HCT116 (cell line): Measurements from ENCODE around the gene ITFG1. TPM values are rescaled to one million over a fixed set of nuclear protein-coding genes. Genes with fewer than 3 reads are reported as not detected.

Source experiments
- ATAC-seq: fragments of 200-7000 bp; cut with Tn5 transposase; 2 replicates; pipeline ENCODE4 v1.9.1; 2020; ENCODE audit warnings: mild to moderate bottlenecking, moderate library complexity
- BruUV-seq: library from RNA; stranded (reverse); fragments of 400-500 nt; replicated peaks from 2 replicates; lab custom pipeline; 2021; lab: Mats Ljungman, UMichigan
- CTCF ChIA-PET: fragments of 300-600 bp; sonication (Branson Sonifier 250); formaldehyde crosslinking; loops from one replicate; lab custom pipeline; 2021; ENCODE audit warnings: antibody characterized with exemption; lab: Charles Lee
- POLR2A ChIA-PET: fragments of 300-600, 350-600 bp; sonication (Branson Sonifier 250); formaldehyde crosslinking; loops from one replicate; lab custom pipeline; 2021; ENCODE audit warnings: antibody characterized with exemption; lab: Charles Lee
- RAD21 ChIA-PET, 2 experiments: fragments of 300-600 bp; sonication (Branson Sonifier 250); formaldehyde crosslinking; loops; one replicate each; lab custom pipeline; 2023; ENCODE audit warnings: low total read pairs in 2 of 2; ENCODE audit not compliant: uncharacterized antibody in 2 of 2, unreplicated experiment in 2 of 2, low non-redundant PET in 1 of 2; lab: Charles Lee
- DNase-seq: peaks from one replicate; pipeline ENCODE4 v3.0.0-alpha.2; 2010; ENCODE audit warnings: low read depth, low spot score
- H2AFZ ChIP-seq: fragments of 200-600 bp; shearing (Covaris generic), sonication (generic); 2 replicates; pipeline ENCODE4 v1.6.1; 2017; ENCODE audit warnings: low read depth, mixed run types, mixed read lengths, antibody characterized with exemption, low read length; ENCODE audit not compliant: poor library complexity, severe bottlenecking
- H3K27ac ChIP-seq: 2 replicates; pipeline ENCODE4 v1.5.1; 2012; ENCODE audit warnings: low read depth, low read length
- H3K27me3 ChIP-seq: fragments of 200-600 bp; sonication (generic); 2 replicates; pipeline ENCODE4 v1.6.1; 2016; ENCODE audit warnings: mixed run types, low read length, mixed read lengths; ENCODE audit not compliant: insufficient read depth
- H3K36me3 ChIP-seq, 2 experiments: fragments of 200-500 bp in 1 of 2; fragments of 200-600 bp in 1 of 2; sonication (Bioruptor generic) in 1 of 2; sonication (generic) in 1 of 2; 2 replicates each; pipeline versions ENCODE4 v1.5.1 to v1.6.1; 2014 to 2016; ENCODE audit warnings: low read length in 2 of 2, inconsistent platforms in 1 of 2, mixed read lengths in 1 of 2, mixed run types in 1 of 2; ENCODE audit not compliant: insufficient read depth in 2 of 2, control insufficient read depth in 1 of 2
- H3K4me1 ChIP-seq, 2 experiments: fragments of 200-600 bp in 1 of 2; sonication (generic) in 1 of 2; 2 replicates each; pipeline versions ENCODE4 v1.5.1 to v1.6.1; 2012 to 2017; ENCODE audit warnings: low read length in 2 of 2, inconsistent platforms in 1 of 2, mild to moderate bottlenecking in 1 of 2, mixed read lengths in 1 of 2, mixed run types in 1 of 2, moderate library complexity in 1 of 2; ENCODE audit not compliant: insufficient read depth in 2 of 2, control insufficient read depth in 1 of 2
- H3K4me2 ChIP-seq: fragments of 200-600 bp; sonication (generic); 2 replicates; pipeline ENCODE4 v1.6.1; 2017; ENCODE audit warnings: mixed run types, low read length, mixed read lengths
- H3K4me3 ChIP-seq, 2 experiments: fragments of 200-600 bp in 1 of 2; sonication (generic) in 1 of 2; replicated peaks in 1 of 2; 2 replicates each; pipeline ENCODE4 v1.5.1; 2011 to 2016; ENCODE audit warnings: low read length in 2 of 2, control low read depth in 1 of 2, low read depth in 1 of 2, mild to moderate bottlenecking in 1 of 2, mixed read lengths in 1 of 2, mixed run types in 1 of 2
- H3K79me2 ChIP-seq: fragments of 200-600 bp; sonication (generic); 2 replicates; pipeline ENCODE4 v1.6.1; 2017; ENCODE audit warnings: mild to moderate bottlenecking, mixed run types, low read length, moderate library complexity, mixed read lengths; ENCODE audit not compliant: insufficient read depth
- H3K9ac ChIP-seq: fragments of 200-600 bp; sonication (generic); 2 replicates; pipeline ENCODE4 v1.6.1; 2016; ENCODE audit warnings: low read length, mixed read lengths
- H3K9me2 ChIP-seq: fragments of 200-600 bp; sonication (generic), shearing (Covaris generic); 2 replicates; pipeline ENCODE4 v1.6.1; 2017; ENCODE audit warnings: mixed run types, mild to moderate bottlenecking, moderate library complexity; ENCODE audit not compliant: insufficient read depth
- H3K9me3 ChIP-seq, 2 experiments: fragments of 200-500 bp in 1 of 2; fragments of 200-600 bp in 1 of 2; sonication (Bioruptor generic) in 1 of 2; sonication (generic) in 1 of 2; 2 replicates each; pipeline ENCODE4 v1.6.1; 2014 to 2017; ENCODE audit warnings: low read length in 2 of 2, mixed read lengths in 2 of 2, inconsistent platforms in 1 of 2, low read depth in 1 of 2, mild to moderate bottlenecking in 1 of 2, mixed run types in 1 of 2, moderate library complexity in 1 of 2; ENCODE audit not compliant: control insufficient read depth in 1 of 2, insufficient read depth in 1 of 2
- H4K20me1 ChIP-seq: fragments of 200-600 bp; sonication (generic), shearing (Covaris generic); 2 replicates; pipeline ENCODE4 v1.6.1; 2017; ENCODE audit warnings: mixed run types, mild to moderate bottlenecking, moderate library complexity; ENCODE audit not compliant: insufficient read depth
- CEBPB ChIP-seq: IDR thresholded peaks from 2 replicates; pipeline ENCODE4 v1.6.1; 2012; ENCODE audit warnings: low read depth
- EGR1 ChIP-seq: IDR thresholded peaks from 2 replicates; pipeline ENCODE4 v1.6.1; 2012; ENCODE audit warnings: low read depth
- EZH2 ChIP-seq: fragments of 200-600 bp; sonication (generic); IDR thresholded peaks from 2 replicates; pipeline ENCODE4 v1.6.1; 2017; ENCODE audit warnings: antibody characterized with exemption, mixed run types
- EZH2phosphoT487 ChIP-seq: fragments of 200-600 bp; IDR thresholded peaks from 2 replicates; pipeline ENCODE4 v1.6.1; 2018; ENCODE audit warnings: antibody characterized with exemption, borderline replicate concordance
- JUND ChIP-seq: IDR thresholded peaks from 2 replicates; pipeline ENCODE4 v1.6.1; 2012
- POLR2A ChIP-seq: IDR thresholded peaks from 2 replicates; pipeline ENCODE4 v1.7.0; 2011; ENCODE audit warnings: borderline replicate concordance; ENCODE audit not compliant: insufficient read depth, insufficient read length; ENCODE audit errors: extremely low read depth
- POLR2AphosphoS5 ChIP-seq: IDR thresholded peaks from 2 replicates; pipeline ENCODE4 v1.6.1; 2011; ENCODE audit warnings: mild to moderate bottlenecking, low read depth, low read length, moderate library complexity
- SIN3A ChIP-seq: IDR thresholded peaks from 2 replicates; pipeline ENCODE4 v1.6.1; 2012; ENCODE audit warnings: low read depth
- SP1 ChIP-seq: IDR thresholded peaks from 2 replicates; pipeline ENCODE4 v1.6.1; 2012; ENCODE audit warnings: low read depth
- TCF7L2 ChIP-seq: IDR thresholded peaks from 2 replicates; pipeline ENCODE4 v1.7.0; 2011; ENCODE audit warnings: borderline replicate concordance, inconsistent platforms; ENCODE audit not compliant: insufficient read depth, insufficient read length; ENCODE audit errors: extremely low read depth
- YY1 ChIP-seq: IDR thresholded peaks from 2 replicates; pipeline ENCODE4 v1.6.1; 2011; ENCODE audit warnings: low read length, low read depth, moderate library complexity, mild to moderate bottlenecking; ENCODE audit not compliant: insufficient replicate concordance; ENCODE audit errors: extremely low read depth
- ZNF274 ChIP-seq: fragments of 200-500 bp; sonication (Bioruptor generic); IDR thresholded peaks from 2 replicates; pipeline ENCODE4 v1.6.1; 2014; ENCODE audit warnings: mild to moderate bottlenecking, low read depth, low read length, inconsistent platforms
- intact Hi-C: fragments of 100-400 bp; cut with micrococcal nuclease; formaldehyde crosslinking; loops from 2 replicates; pipeline ENCODE4 v1.10.0; 2022
- total RNA-seq: library from RNA; stranded (reverse); gene quantifications from one replicate; pipeline ENCODE4 v1.2.1, GENCODE V29; 2021; ENCODE audit not compliant: unreplicated experiment
- TF ChIP-seq, protein P1 (sequence below): IDR thresholded peaks from 2 replicates; pipeline ENCODE4 v1.6.1; 2011; ENCODE audit warnings: mild to moderate bottlenecking, low read length, moderate library complexity; ENCODE audit not compliant: insufficient replicate concordance; ENCODE audit errors: extremely low read depth
- TF ChIP-seq, protein P2 (sequence below): IDR thresholded peaks from 2 replicates; pipeline ENCODE4 v1.6.1; 2012

Gene ITFG1
- total RNA-seq, 1 experiment from 2014 or later = 24.9 TPM

DNA sequence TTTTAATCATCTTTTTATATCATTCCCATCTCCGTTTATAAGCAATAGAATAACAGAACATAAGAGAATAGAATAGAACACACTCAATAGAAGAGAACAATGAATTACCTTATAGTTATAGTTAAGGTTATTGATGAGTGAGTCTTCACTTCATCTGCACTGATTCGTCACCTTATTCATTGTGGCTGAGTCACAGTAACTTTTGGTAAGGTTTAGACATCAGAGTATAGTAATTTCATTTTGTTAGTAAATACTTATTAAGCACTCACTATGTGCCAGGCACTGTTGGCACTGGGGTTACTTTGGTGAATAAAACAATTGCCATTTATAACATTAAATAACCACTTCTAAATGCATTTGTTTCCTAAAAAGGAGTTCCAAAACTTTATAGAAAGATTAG, 22.8 kb upstream of the ITFG1 start:
- intact Hi-C loops = no loop called here
- POLR2A ChIA-PET = no interaction called here

DNA sequence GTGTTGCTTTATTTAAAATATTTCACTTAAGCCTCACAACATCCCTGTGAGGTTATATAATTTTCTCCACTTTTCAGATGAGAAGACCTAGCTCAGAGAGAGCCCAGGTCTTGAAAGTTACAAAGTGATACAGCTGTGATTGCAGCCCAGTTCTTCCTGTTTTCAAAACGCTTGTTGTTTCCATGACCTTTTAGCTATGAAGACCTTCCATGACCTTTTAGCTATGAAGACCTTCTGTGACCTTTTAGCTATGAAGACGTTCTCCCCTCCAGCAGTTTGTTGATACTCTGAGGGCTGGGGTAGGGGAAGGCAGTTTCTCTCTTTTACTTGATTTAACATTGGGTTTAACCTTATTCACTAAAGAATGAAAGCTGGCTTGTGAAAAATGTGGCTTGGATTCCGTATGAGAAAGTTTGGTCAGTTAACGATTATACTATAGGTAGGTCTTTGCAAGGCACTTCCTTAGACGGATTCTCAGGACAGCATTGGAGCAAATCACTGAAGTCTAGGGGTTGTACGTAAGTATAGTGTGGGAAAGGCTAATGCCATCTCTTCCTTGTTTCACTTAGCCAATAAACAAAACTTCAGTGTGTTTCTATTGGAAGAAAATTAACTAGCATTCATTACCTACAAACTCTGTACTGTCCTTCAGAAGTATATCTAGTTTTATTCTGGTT, 21.0 kb upstream of the ITFG1 start:
- intact Hi-C loops = no loop called here
- ATAC-seq = no peak
- POLR2A ChIA-PET = no interaction called here
- no peaks in the 10 kb centered on the region for H3K9me2 ChIP-seq
- H3K4me3 ChIP-seq = no peak overlapping the region
- no peak overlapping the region for H3K9ac ChIP-seq
- RAD21 ChIA-PET = interaction anchor here in 1 of 2 experiments (0.7 kb wide), 1 partner anchor 175 kb away, joined by 3 read pairs; no protein-coding TSS in a partner anchor
- no peak for TF ChIP-seq SIN3A
- TF ChIP-seq SP1 = no peak
- TF ChIP-seq, protein P1, sequence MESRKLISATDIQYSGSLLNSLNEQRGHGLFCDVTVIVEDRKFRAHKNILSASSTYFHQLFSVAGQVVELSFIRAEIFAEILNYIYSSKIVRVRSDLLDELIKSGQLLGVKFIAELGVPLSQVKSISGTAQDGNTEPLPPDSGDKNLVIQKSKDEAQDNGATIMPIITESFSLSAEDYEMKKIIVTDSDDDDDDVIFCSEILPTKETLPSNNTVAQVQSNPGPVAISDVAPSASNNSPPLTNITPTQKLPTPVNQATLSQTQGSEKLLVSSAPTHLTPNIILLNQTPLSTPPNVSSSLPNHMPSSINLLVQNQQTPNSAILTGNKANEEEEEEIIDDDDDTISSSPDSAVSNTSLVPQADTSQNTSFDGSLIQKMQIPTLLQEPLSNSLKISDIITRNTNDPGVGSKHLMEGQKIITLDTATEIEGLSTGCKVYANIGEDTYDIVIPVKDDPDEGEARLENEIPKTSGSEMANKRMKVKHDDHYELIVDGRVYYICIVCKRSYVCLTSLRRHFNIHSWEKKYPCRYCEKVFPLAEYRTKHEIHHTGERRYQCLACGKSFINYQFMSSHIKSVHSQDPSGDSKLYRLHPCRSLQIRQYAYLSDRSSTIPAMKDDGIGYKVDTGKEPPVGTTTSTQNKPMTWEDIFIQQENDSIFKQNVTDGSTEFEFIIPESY = no peak
- no peak for TF ChIP-seq EZH2phosphoT487
- no peak for TF ChIP-seq POLR2A
- TF ChIP-seq, protein P2, sequence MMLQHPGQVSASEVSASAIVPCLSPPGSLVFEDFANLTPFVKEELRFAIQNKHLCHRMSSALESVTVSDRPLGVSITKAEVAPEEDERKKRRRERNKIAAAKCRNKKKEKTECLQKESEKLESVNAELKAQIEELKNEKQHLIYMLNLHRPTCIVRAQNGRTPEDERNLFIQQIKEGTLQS = no peak
- TF ChIP-seq JUND = no peak
- no peak for TF ChIP-seq EZH2
- TF ChIP-seq YY1 = no peak
- TF ChIP-seq POLR2AphosphoS5 = no peak
- TF ChIP-seq TCF7L2 = no peak
- TF ChIP-seq ZNF274 = no peak
- no peak for TF ChIP-seq CEBPB
- no peak for TF ChIP-seq EGR1
- no peaks in the 10 kb centered on the region for H3K36me3 ChIP-seq
- H4K20me1 ChIP-seq = no peaks in the 10 kb centered on the region
- no peaks in the 10 kb centered on the region for H3K27me3 ChIP-seq
- H3K79me2 ChIP-seq = peaks cover 3% of the 10 kb centered on the region; the same call in 1 of the 2 replicates
- BruUV-seq = no TSS peak
- no peak overlapping the region for H2AFZ ChIP-seq
- H3K4me2 ChIP-seq = no peak overlapping the region
- no peaks in the 10 kb centered on the region for H3K9me3 ChIP-seq
- no peak for DNase-seq
- CTCF ChIA-PET = no interaction called here
- H3K27ac ChIP-seq = no peak overlapping the region
- H3K4me1 ChIP-seq = no peaks in the 10 kb centered on the region

More for the DNA sequence above, 22.8 kb upstream of the ITFG1 start:
- no TSS peak for BruUV-seq
- H3K79me2 ChIP-seq = peaks cover 3% of the 10 kb centered on the region; the same call in 1 of the 2 replicates
- no peaks in the 10 kb centered on the region for H3K4me1 ChIP-seq
- no peaks in the 10 kb centered on the region for H3K9me3 ChIP-seq
- H3K27me3 ChIP-seq = no peaks in the 10 kb centered on the region
- no peak overlapping the region for H3K4me3 ChIP-seq
- no peak overlapping the region for H2AFZ ChIP-seq
- TF ChIP-seq SP1 = no peak
- no peak for TF ChIP-seq EZH2phosphoT487
- TF ChIP-seq, protein P2 = no peak
- no peak for DNase-seq
- no peak for ATAC-seq
- RAD21 ChIA-PET = no interaction called here
- H3K27ac ChIP-seq = no peak overlapping the region
- CTCF ChIA-PET = no interaction called here
- H3K36me3 ChIP-seq = no peaks in the 10 kb centered on the region
- H3K4me2 ChIP-seq = no peak overlapping the region
- no peak overlapping the region for H3K9ac ChIP-seq
- H3K9me2 ChIP-seq = no peaks in the 10 kb centered on the region
- H4K20me1 ChIP-seq = no peaks in the 10 kb centered on the region
